ENCODE results near the gene SPINDOC. TPM values are rescaled to one million over a fixed set of nuclear protein-coding genes. Genes with fewer than 3 reads are reported as not detected.

SPINDOC gene
- total RNA-seq, 4 donors from 2014 or later: 1.5 to 9.8 (median 5.2) TPM

DNA sequence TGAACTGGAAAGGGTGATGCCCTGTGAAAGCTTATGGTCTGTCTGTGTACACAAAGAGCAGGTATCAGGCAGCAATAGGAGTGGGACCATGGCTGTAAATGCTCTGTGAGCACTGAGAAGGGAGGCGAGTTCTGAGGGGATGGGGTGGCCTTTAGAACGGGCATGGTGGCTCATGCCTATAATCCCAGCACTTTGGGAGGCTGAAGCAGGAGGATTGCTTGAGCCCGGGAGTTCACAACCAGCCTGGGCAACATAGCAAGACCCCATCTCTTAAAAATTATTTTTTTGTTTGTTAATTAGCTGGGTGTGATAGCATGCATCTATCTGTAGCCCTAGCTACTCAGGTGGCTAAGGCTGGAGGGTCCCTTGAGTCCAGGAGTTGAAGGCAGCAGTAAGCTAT is 3.5 kb downstream of the SPINDOC start:
- intact Hi-C loops (cut with DNase I; ENCODE audit: low total_unique reads): no loop called here
- in situ Hi-C loops (cut with MboI; ENCODE audit: low pct_ligation_motif_present in 1 of 4, low pct_unique_long_range_greater_than_20kb in 1 of 4, low sequenced_read_pairs in 3 of 4): no loop called here

GRCh38 chr11:63817758-63818498 is 4.7 kb downstream of the SPINDOC start:
- no peaks in the 10 kb centered on the region for H3K27me3 ChIP-seq
- H3K4me3 ChIP-seq: no peak overlapping the region
- no peaks in the 10 kb centered on the region for H3K9me3 ChIP-seq
- H3K4me1 ChIP-seq: peaks cover 9 to 18% (median 13%) of the 10 kb centered on the region in 4 donors
- in situ Hi-C loops (cut with MboI; ENCODE audit: low pct_ligation_motif_present in 1 of 4, low pct_unique_long_range_greater_than_20kb in 1 of 4, low sequenced_read_pairs in 3 of 4): no loop called here
- intact Hi-C loops (cut with DNase I; ENCODE audit: low total_unique reads): no loop called here
- H3K27ac ChIP-seq: no peak overlapping the region
- peaks cover 0 to 39% (median 8%) of the 10 kb centered on the region in 4 donors for H3K36me3 ChIP-seq
- no peak for TF ChIP-seq POLR2A (IDR thresholded peaks at IDR 0.05)
- TF ChIP-seq EP300 (IDR thresholded peaks at IDR 0.05; ENCODE audit: low read depth): no peak
- no peak for TF ChIP-seq POLR2AphosphoS5 (IDR thresholded peaks at IDR 0.05)
- TF ChIP-seq CTCF (IDR thresholded peaks at IDR 0.05): no peak
- no peak for DNase-seq
- 90% methylated on average over 22 of the region's 27 CpGs; no CpG with 5 or more reads in 1 of the 2 donors for WGBS, 2 donors (ENCODE audit: low coverage in 1 of 2)

More for the DNA sequence above, 3.5 kb downstream of the SPINDOC start:
- H3K36me3 ChIP-seq: peaks cover 0 to 30% (median 6%) of the 10 kb centered on the region in 4 donors
- no peaks in the 10 kb centered on the region for H3K27me3 ChIP-seq
- TF ChIP-seq POLR2AphosphoS5 (IDR thresholded peaks at IDR 0.05) (no peak), EP300 (IDR thresholded peaks at IDR 0.05; ENCODE audit: low read depth) (no peak), CTCF (IDR thresholded peaks at IDR 0.05) (no peak), POLR2A (IDR thresholded peaks at IDR 0.05) (no peak)
- WGBS, 2 donors (ENCODE audit: low coverage in 1 of 2): 100% methylated on average over 3 of the region's 3 CpGs; no CpG with 5 or more reads in 1 of the 2 donors
- no peak overlapping the region for H3K27ac ChIP-seq
- H3K4me1 ChIP-seq: peaks cover 12 to 23% (median 20%) of the 10 kb centered on the region in 4 donors
- DNase-seq: no peak
- H3K9me3 ChIP-seq: no peaks in the 10 kb centered on the region
- H3K4me3 ChIP-seq: no peak overlapping the region

DNA sequence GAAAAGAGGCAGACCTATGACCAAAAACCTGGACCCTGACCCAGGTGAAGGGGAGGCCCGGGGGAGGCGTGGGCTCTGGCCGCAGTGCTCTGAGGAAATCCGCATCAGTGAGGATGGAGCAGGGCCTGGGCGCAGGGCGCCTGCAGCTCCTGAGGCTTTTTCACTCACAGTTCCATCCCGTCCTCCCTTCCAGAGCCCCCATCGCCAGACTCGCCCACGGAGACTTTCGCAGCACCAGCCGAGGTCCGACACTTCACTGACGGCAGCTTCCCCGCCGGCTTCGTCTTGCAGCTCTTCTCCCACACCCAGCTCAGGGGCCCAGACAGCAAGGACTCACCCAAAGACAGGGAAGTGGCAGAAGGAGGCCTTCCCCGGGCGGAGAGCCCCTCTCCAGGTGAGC is 5.4 kb downstream of the SPINDOC start:
- no peak for DNase-seq
- Histone ChIP-seq H3K4me1 (peaks cover 9 to 17% (median 12%) of the 10 kb centered on the region in 4 donors), H3K36me3 (peaks cover 0 to 46% (median 11%) of the 10 kb centered on the region in 4 donors), H3K4me3 (no peak overlapping the region), H3K27me3 (no peaks in the 10 kb centered on the region), H3K9me3 (no peaks in the 10 kb centered on the region), H3K27ac (no peak overlapping the region)
- WGBS, 2 donors (ENCODE audit: low coverage in 1 of 2): 95 to 100% methylated on average over 4 to 19 of the region's 19 CpGs
- in situ Hi-C loops (cut with MboI; ENCODE audit: low pct_ligation_motif_present in 1 of 4, low pct_unique_long_range_greater_than_20kb in 1 of 4, low sequenced_read_pairs in 3 of 4) (no loop called here), intact Hi-C loops (cut with DNase I; ENCODE audit: low total_unique reads) (no loop called here)
- TF ChIP-seq CTCF (IDR thresholded peaks at IDR 0.05) (no peak), EP300 (IDR thresholded peaks at IDR 0.05; ENCODE audit: low read depth) (no peak), POLR2AphosphoS5 (IDR thresholded peaks at IDR 0.05) (no peak), POLR2A (IDR thresholded peaks at IDR 0.05) (no peak)

GRCh38 chr11:63821411-63821810 is 8.2 kb downstream of the SPINDOC start:
- Histone ChIP-seq H3K36me3 (peaks cover 0 to 48% (median 11%) of the 10 kb centered on the region in 4 donors), H3K9me3 (no peaks in the 10 kb centered on the region), H3K27ac (no peak overlapping the region), H3K27me3 (no peaks in the 10 kb centered on the region), H3K4me3 (no peak overlapping the region), H3K4me1 (no peaks in the 10 kb centered on the region)
- no peak for TF ChIP-seq CTCF (IDR thresholded peaks at IDR 0.05)
- no peak for TF ChIP-seq EP300 (IDR thresholded peaks at IDR 0.05; ENCODE audit: low read depth)
- TF ChIP-seq POLR2A (IDR thresholded peaks at IDR 0.05): no peak
- TF ChIP-seq POLR2AphosphoS5 (IDR thresholded peaks at IDR 0.05): no peak
- intact Hi-C loops (cut with DNase I; ENCODE audit: low total_unique reads): no loop called here
- DNase-seq: no peak
- 91 to 100% methylated on average over 1 to 5 of the region's 5 CpGs for WGBS, 2 donors (ENCODE audit: low coverage in 1 of 2)
- in situ Hi-C loops (cut with MboI; ENCODE audit: low pct_ligation_motif_present in 1 of 4, low pct_unique_long_range_greater_than_20kb in 1 of 4, low sequenced_read_pairs in 3 of 4): no loop called here
